ENCODE results near the gene CLEC6A. TPM values are rescaled to one million over a fixed set of nuclear protein-coding genes. Genes with fewer than 3 reads are reported as not detected.

CLEC6A gene
- total RNA-seq, 1 experiment from 2014 or later: not detected

GRCh38 chr12:8471090-8471489, 15.3 kb downstream of the CLEC6A start:
- ATAC-seq (no peak), DNase-seq (ENCODE audit: low read depth, low spot score) (no peak)
- Histone ChIP-seq H2AFZ (ENCODE audit: low read depth, low read length, poor library complexity, severe bottlenecking) (no peak overlapping the region), H3K9me3 (ENCODE audit: control insufficient read depth in 1 of 2, insufficient read depth in 1 of 2, low read depth in 1 of 2, low read length in 2 of 2) (no peaks in the 10 kb centered on the region), H3K36me3 (ENCODE audit: control insufficient read depth in 1 of 2, insufficient read depth in 2 of 2, low read length in 2 of 2) (no peaks in the 10 kb centered on the region), H3K4me2 (ENCODE audit: low read length) (no peak overlapping the region), H3K9ac (ENCODE audit: low read length) (no peak overlapping the region), H3K27ac (ENCODE audit: low read depth, low read length) (no peak overlapping the region), H3K79me2 (ENCODE audit: insufficient read depth, low read length) (no peaks in the 10 kb centered on the region), H4K20me1 (ENCODE audit: insufficient read depth) (no peaks in the 10 kb centered on the region), H3K4me3 (replicated peaks in 1 of 2; ENCODE audit: low read depth in 1 of 2, low read length in 2 of 2) (no peak overlapping the region), H3K27me3 (ENCODE audit: insufficient read depth, low read length) (peaks cover 28% of the 10 kb centered on the region), H3K4me1 (ENCODE audit: control insufficient read depth in 1 of 2, insufficient read depth in 2 of 2, low read length in 2 of 2) (no peaks in the 10 kb centered on the region), H3K9me2 (ENCODE audit: insufficient read depth) (no peaks in the 10 kb centered on the region)
- TF ChIP-seq EZH2 (IDR thresholded peaks at IDR 0.05): no peak
- no peak for TF ChIP-seq RAD21 (IDR thresholded peaks at IDR 0.05; ENCODE audit: low read depth)
- no peak for TF ChIP-seq YY1 (IDR thresholded peaks at IDR 0.05; ENCODE audit: extremely low read depth, insufficient replicate concordance, low read depth, low read length)
- no peak for TF ChIP-seq POLR2AphosphoS5 (IDR thresholded peaks at IDR 0.05; ENCODE audit: low read depth, low read length)
- no TSS peak for BruUV-seq (replicated peaks)
- RAD21 ChIA-PET (ENCODE audit: low non-redundant PET in 1 of 2, low total read pairs in 2 of 2, uncharacterized antibody in 2 of 2, unreplicated experiment in 2 of 2): no interaction called here
- POLR2A ChIA-PET: no interaction called here
- CTCF ChIA-PET: interaction anchor here (1.0 kb wide), 1 partner anchor 73 kb away, joined by 3 read pairs; no protein-coding TSS in a partner anchor
- intact Hi-C loops (cut with micrococcal nuclease): no loop called here

GRCh38 chr12:8475508-8476203, 19.9 kb downstream of the CLEC6A start:
- Histone ChIP-seq H4K20me1 (ENCODE audit: insufficient read depth) (no peaks in the 10 kb centered on the region), H3K4me2 (ENCODE audit: low read length) (no peak overlapping the region), H3K79me2 (ENCODE audit: insufficient read depth, low read length) (no peaks in the 10 kb centered on the region), H3K27me3 (ENCODE audit: insufficient read depth, low read length) (peaks cover 48% of the 10 kb centered on the region), H3K4me1 (ENCODE audit: control insufficient read depth in 1 of 2, insufficient read depth in 2 of 2, low read length in 2 of 2) (no peaks in the 10 kb centered on the region), H3K36me3 (ENCODE audit: control insufficient read depth in 1 of 2, insufficient read depth in 2 of 2, low read length in 2 of 2) (no peaks in the 10 kb centered on the region), H3K9me2 (ENCODE audit: insufficient read depth) (no peaks in the 10 kb centered on the region), H2AFZ (ENCODE audit: low read depth, low read length, poor library complexity, severe bottlenecking) (no peak overlapping the region), H3K27ac (ENCODE audit: low read depth, low read length) (no peak overlapping the region), H3K9ac (ENCODE audit: low read length) (no peak overlapping the region), H3K4me3 (replicated peaks in 1 of 2; ENCODE audit: low read depth in 1 of 2, low read length in 2 of 2) (no peak overlapping the region), H3K9me3 (ENCODE audit: control insufficient read depth in 1 of 2, insufficient read depth in 1 of 2, low read depth in 1 of 2, low read length in 2 of 2) (no peaks in the 10 kb centered on the region)
- POLR2A ChIA-PET: no interaction called here
- RAD21 ChIA-PET (ENCODE audit: low non-redundant PET in 1 of 2, low total read pairs in 2 of 2, uncharacterized antibody in 2 of 2, unreplicated experiment in 2 of 2): no interaction called here
- CTCF ChIA-PET: interaction anchor here (1.2 kb wide), 1 partner anchor 68 kb away, joined by 3 read pairs; no protein-coding TSS in a partner anchor
- DNase-seq (ENCODE audit: low read depth, low spot score) (no peak), ATAC-seq (no peak)
- intact Hi-C loops (cut with micrococcal nuclease): no loop called here
- BruUV-seq (replicated peaks): no TSS peak
- TF ChIP-seq EZH2 (IDR thresholded peaks at IDR 0.05) (no peak), ZFX (IDR thresholded peaks at IDR 0.05) (no peak), SRF (IDR thresholded peaks at IDR 0.05; ENCODE audit: low read depth) (no peak), CEBPB (IDR thresholded peaks at IDR 0.05; ENCODE audit: low read depth) (no peak), POLR2A (IDR thresholded peaks at IDR 0.05; ENCODE audit: borderline replicate concordance, extremely low read depth, insufficient read depth, insufficient read length) (no peak), POLR2AphosphoS5 (IDR thresholded peaks at IDR 0.05; ENCODE audit: low read depth, low read length) (no peak), MAX (IDR thresholded peaks at IDR 0.05) (no peak), CBX3 (IDR thresholded peaks at IDR 0.05; ENCODE audit: low read depth) (no peak), RAD21 (IDR thresholded peaks at IDR 0.05; ENCODE audit: low read depth) (no peak), JUND (IDR thresholded peaks at IDR 0.05) (no peak), CTCF (IDR thresholded peaks at IDR 0.05 in 2 of 3, conservative IDR thresholded peaks at IDR 0.05 in 1 of 3; ENCODE audit: borderline replicate concordance in 1 of 3, insufficient read depth in 1 of 3, low read depth in 2 of 3, low read length in 2 of 3) (no peak), YY1 (IDR thresholded peaks at IDR 0.05; ENCODE audit: extremely low read depth, insufficient replicate concordance, low read depth, low read length) (no peak), EZH2phosphoT487 (IDR thresholded peaks at IDR 0.05; ENCODE audit: borderline replicate concordance) (no peak), SIN3A (IDR thresholded peaks at IDR 0.05; ENCODE audit: low read depth) (no peak), ZNF274 (IDR thresholded peaks at IDR 0.05; ENCODE audit: low read depth, low read length) (no peak), ATF3 (IDR thresholded peaks at IDR 0.05) (no peak), EGR1 (IDR thresholded peaks at IDR 0.05; ENCODE audit: low read depth) (no peak), FOSL1 (IDR thresholded peaks at IDR 0.05; ENCODE audit: low read depth) (no peak)

All from HCT116 (cell line).